Adrenal gland (tissue), 5 donors: ENCODE data around the gene TGM4.

ENCODE experiments used
- POLR2A ChIP-seq, 2 donors: fragments of 450-650 bp; IDR thresholded peaks; one replicate each; pipeline ENCODE4 v1.6.1; 2017; ENCODE audit warnings: antibody characterized with exemption in 2 of 2, mild to moderate bottlenecking in 2 of 2, moderate library complexity in 1 of 2
- TF ChIP-seq, protein P1 (sequence below), 6 experiments: fragments of 450-650 bp in 4 of 6; fragments of 200-600 bp in 2 of 6; sonication (generic) in 1 of 6; IDR thresholded peaks; 1 replicate in 5 of 6; 2 replicates in 1 of 6; pipeline versions ENCODE4 v1.5.1 to v1.8.0; 2016 to 2021; ENCODE audit warnings: antibody characterized with exemption in 6 of 6, mild to moderate bottlenecking in 2 of 6, moderate library complexity in 1 of 6
- donor health status: DM: no; HTN: no; CAD: no.

DNA sequence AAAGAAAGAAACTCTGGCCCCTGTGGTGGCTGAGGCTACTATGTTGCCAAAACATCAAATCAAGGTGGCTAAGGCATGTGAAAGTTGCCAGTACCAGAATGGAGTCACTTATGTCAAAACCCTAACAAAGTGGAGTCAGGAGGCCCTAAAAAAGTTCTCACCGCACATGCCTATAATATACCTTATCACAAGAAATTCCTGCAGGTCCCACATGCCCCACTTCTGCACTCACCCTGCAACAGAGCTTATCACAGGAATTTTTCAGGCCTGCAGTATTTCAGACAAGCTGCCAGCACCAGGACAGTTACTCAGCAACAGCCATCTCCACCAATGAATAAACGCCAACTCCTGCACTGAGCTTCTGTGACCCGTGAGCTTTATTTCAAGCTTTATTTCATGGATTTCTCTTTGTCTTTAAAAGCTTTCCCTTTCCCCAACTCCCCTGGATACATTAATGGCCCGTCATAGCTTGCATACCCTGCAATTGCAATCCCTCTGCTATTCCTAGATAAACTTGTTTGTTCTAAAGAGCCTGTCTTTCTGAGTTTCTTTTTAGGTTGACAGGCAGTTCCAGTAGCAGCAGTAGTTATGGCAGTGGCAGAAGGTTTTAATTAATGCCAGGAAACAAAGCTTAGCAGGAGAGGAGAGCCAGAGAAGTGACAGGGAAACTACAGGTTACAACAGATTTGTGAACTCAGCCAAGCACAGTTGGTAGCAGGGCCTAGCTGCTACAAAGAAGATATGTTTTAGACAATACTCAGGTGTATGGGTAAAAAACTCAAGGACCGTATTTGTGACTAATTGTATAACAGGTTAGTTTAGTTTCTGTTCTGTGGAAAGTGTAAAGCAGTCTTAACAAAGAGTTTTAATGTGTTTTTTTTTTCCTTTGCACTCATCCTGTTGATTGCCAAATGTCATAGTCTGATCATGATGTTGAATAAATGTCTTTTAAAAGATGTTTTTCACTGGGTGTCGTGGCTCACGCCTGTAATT, 28.6 kb upstream of the TGM4 start:
- TF ChIP-seq, protein P1, sequence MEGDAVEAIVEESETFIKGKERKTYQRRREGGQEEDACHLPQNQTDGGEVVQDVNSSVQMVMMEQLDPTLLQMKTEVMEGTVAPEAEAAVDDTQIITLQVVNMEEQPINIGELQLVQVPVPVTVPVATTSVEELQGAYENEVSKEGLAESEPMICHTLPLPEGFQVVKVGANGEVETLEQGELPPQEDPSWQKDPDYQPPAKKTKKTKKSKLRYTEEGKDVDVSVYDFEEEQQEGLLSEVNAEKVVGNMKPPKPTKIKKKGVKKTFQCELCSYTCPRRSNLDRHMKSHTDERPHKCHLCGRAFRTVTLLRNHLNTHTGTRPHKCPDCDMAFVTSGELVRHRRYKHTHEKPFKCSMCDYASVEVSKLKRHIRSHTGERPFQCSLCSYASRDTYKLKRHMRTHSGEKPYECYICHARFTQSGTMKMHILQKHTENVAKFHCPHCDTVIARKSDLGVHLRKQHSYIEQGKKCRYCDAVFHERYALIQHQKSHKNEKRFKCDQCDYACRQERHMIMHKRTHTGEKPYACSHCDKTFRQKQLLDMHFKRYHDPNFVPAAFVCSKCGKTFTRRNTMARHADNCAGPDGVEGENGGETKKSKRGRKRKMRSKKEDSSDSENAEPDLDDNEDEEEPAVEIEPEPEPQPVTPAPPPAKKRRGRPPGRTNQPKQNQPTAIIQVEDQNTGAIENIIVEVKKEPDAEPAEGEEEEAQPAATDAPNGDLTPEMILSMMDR (IDR thresholded peaks at IDR 0.05), result no peak
- no peak for TF ChIP-seq POLR2A (IDR thresholded peaks at IDR 0.05)
